GM19455 (cell line): Measurements from ENCODE around the gene RHBDF2.
A peak's percentile ranks its signal among the peaks of the same experiment; 100 is the strongest.

ENCODE experiments used
- ATAC-seq: cut with Tn5 transposase; IDR thresholded peaks from one replicate; pipeline ENCODE4 v1.9.1; 2021; ENCODE audit not compliant: unreplicated experiment

Gene RHBDF2

DNA sequence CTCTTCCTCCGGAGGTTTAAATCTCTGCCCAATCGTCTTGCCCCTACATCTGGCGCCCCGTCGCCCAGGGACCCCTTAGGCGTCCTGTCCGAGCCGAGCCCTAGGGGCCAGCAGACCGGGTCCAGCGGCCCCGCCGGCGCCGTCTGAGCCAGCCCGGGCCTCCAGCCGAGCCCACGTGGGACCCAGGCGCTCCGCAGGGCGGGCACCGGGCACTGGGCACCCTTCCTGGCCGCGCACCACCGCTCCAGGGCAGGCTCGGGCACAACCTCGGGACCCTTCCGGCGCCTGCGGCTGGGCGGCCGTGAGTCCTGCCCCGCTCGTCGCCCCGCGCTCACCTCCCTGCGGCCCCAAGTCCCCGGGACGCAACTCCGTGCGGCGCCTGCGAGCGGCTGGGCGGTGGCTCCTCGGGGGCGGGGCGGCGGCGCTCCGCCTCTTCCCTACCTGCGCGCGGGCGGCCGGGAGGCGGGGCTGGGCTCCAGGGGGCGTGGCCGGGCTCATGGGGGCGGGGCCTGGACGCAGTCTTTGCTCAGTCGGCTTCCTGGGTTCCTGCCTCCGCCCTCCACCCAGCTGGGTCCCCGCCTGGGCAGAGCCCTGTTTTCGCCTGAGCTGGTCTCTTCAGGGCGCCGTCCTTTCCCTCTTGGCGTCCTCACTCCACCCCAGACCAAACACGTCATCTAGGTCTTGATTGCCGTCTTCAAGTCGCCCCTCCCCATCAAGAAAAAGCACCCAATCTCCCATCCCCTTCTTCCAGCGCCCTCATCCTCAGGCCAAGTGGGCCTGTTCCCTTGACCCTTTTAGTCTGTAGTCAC, at the start of gene RHBDF2:
TSS of gene RHBDF2 (minus strand) at position 406 of the 809 bp plus-strand sequence. CDS start 19,899 bp downstream, outside the sequence.
- peak; percentile 66 for ATAC-seq

DNA sequence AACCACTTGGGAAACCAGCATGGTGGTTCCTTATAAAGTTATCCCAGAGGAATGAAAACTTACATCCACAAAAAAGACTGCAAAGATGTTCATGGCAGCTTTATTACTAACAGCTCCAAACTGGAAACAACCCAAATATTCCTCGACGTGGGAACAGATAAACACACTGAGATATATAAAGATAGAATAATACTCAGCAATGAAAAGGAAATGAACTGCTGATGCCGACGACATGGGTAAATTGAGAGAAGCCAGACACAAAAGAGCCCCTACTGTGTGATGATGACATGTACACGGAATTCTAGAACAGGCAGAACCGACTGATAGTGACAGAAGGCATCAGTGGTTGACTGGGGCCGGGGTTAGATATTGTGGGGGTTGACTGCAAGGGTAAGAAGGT, 48.3 kb upstream of the RHBDF2 start:
- ATAC-seq = no peak

DNA sequence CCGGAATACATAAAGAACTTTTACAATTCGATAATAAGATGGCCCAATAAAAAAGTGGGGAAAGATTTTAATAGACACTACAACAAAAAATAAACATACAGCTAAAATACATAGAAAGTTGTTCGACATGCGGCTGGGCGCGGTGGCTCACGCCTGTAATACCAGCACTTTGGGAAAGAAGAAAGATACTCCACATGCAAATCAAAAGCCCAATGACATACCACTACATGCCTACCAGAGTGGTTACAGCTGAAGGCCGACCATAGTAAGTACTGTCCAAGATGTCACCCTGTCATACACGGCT, 47.9 kb upstream of the RHBDF2 start:
- no peak for ATAC-seq

DNA sequence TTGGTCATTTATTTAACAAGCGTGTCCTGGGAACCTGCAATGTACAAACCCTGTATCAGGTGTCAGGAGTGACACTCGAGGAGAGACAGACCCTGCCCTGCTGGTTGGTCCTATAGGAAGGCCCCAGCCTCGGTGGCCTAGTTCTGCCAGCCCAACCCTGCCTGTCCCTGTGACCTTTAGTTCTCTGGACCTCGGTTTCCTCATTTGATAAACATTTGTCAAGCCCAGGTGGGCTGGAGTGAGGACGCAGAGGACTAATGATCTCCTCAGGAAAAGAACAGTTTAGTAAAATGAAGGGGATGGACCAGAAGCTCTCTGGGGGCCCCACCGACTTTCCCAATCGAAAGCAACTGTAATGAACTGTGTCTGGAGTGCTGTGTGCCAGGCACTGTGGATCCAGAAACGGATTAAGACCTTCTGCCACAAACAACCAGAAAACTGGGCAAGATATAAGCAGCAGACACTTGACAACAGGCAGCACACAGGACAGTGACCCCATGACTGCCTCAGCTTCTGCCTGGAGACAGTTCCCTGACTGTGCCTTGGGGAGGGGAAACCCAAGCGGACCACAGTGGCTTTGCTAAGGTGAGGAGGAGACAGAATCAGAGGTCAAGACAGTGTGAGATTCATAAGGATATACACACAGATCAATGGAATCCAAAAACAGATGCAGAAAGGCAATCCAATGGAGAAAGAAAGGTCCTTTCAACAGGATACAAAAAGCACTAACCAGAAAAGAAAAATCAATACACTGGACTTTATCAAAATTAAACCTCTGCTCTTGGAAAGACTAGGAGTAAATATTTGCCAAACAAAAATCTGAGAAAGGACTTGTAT, 47.4 kb upstream of the RHBDF2 start:
- no peak for ATAC-seq

DNA sequence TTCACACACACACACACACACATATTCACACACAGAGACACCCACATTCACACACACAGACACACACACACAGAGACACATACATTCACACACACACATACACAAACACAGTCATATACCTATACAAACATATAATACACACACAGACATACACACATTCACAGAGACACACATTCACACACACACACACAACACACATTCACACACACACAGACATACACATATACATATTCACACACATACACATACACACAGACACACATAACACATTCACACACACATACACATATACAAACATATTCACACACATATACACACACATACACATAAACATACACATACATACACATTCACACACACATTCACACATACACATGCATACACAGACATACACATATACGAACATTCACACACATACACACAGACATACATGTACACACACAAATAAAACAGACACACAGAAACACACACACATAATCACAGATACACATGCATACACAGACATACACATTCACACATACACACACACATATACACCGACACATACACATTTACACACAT, 46.5 kb upstream of the RHBDF2 start:
- ATAC-seq = no peak

DNA sequence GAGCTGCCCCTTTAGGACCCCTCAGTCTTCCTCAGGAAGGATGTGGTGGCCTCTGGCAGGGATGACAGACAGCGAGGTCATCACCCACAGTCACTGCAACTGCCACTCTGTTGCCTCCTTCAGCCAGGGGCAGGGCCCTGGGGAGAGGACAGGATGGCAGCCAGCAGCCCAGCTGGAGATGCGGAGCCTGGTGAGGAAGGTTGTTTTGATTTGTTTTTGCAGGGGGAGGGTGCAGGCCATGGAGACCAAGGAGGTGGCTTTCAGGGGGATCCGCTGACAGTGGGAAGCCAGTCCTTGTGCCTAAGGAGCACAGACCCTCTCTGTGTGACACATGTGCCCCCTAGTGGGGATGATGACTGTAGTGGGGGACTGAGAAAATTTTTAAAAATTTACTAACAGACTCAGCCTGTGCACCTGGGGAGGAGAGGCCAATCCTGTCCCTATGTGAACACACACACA, 46.0 kb upstream of the RHBDF2 start:
- no peak for ATAC-seq

DNA sequence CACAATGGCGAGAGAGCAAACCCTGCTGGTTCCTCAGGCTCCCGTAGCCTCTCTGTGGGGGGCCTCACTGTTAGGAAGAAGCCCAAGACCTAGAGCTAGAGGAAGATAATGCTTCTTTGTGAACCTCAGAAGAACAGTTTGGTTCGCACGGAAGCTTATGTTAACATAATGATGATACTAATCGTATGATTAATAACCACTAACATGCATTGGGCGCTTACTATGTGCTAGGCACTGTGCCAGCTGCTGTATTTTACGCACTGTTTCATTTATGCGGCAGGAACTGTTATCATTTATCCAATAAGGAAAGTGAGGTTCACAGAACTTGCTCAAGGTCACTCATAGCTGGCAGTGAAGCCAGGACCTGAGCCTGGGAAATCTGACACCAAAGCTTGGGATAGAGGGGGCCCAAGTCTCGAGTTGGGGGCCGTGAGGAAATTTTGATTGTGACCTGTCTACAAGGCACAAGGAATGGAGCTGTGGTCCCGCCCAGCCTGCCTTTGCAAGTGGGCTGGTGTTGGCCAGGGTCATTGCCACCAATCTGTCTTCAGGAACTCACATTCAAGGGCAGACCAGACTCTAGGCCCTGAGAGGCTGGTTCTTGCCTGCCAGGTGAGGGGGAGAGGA, 45.4 kb upstream of the RHBDF2 start:
- ATAC-seq = no peak

DNA sequence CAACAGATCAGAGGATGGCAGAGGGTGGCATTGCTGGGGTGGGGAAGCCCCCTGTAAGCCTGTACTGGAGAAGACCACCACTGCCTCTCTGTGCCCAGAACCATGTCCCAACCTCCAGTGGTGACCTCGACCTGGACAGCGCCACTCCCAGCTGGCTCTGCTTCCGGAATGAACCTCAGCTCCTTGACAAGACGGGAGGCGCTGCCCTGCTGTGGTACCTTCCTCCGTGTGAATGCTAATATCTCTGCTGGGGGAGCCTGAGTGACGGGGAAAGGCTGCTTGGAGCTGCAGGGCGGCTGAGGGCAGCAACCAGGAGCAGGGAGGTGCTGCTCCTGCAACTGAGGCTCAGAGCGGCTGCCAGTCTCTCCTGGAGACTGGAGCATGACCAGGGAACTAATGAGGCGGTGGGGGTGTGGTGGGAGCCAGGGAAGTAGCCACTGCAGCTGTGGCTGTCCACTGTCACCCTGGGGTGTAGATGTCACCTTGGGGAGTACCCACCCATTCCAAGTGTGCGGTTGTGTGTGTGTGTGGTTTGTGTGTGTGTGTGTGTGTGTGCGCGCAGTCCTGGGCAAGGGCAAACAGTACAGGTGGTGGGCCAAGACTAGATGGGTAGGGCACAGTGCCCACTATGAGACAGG, 44.8 kb upstream of the RHBDF2 start:
- ATAC-seq = no peak

DNA sequence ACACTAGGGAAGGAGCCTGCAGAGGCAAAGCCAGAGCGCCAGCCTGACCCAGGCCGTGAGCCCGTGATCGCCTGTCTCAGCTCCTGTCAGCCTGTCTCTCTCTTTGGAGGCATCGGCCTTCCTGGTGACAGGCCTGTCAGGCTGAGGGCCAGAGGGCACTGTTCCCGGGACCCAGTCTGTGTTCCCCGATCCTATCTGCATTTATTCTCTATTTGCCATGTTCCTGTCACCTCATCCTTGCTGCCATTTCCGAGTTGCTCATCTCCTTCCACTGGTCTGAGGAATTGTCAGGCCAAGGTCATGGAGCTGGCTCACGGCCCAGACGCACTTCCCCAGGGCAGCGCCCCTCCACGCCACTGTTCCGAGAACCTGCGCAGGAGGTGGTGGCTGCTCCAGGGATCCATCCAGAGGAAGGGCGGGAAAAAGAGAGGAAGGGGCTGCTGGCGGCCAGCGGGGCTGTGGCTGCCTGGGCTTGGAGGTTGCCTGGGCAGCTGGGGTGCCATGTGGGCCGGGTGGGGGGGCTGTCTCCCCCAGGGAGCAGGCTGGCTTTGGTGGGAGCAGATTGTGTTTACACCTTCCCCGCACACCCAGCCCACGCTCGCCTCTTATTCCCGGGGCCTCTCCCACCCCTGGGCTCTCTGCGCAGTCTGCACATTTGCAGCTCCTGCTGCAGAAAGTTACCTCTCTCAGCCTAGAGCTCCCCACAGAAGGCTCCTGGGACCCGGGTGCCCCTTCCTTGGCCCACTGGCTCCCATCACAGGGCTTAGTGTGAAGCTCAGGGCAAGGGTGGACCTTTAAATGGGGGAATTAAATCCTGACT, 43.5 kb upstream of the RHBDF2 start:
- ATAC-seq = no peak

DNA sequence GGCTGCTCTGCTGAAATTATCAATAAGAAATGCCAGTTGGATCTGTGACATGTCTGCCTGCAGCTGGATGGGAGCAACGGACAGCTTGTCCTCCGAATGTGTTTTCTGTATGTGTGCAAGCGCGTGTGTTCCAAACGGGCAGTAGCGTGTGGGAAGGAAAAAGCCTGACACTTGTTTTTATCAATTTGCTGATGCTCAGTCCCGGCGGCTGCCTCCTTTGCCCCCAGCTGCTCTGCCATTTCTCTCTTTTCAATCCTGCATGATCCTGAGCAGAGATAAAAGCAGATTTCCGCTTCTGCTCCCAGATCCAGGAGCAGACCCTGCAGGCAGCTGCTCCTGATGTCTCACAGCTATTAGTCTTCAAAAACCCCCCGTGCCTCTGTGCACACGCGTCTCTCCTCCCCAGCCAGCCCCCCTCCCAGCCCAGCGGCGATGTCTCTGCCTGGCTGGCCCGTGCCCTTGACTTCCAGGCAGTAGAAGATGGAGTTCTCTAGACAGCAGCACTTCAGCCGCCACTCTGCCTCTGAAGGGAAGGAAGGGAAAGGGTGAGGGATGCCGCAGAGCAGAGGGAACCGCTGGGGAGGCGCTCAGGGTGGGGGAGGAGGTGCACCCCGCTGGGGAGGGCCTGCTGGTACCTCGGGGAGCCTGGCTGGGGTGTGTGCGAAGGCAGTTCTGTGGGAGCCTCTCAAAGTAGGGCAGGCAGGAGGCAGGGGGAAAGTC, 42.8 kb upstream of the RHBDF2 start:
- ATAC-seq = no peak

DNA sequence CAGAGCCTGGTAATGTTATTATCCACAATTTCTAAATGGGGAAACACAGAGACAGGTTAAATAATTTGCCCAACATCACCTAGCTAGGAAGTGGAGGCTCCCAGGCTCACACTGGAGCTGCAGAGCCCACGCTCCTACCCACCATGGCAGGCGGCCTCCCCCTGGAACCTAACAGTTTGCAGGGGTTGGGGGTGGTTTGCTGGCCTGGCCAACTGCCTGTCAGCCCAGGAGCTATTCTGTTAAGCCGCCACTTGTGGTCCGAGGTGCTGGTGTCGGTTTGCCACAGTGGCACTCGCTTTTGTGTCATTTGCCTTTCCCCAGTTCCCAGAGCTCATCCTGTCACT, 42.2 kb upstream of the RHBDF2 start:
- no peak for ATAC-seq

DNA sequence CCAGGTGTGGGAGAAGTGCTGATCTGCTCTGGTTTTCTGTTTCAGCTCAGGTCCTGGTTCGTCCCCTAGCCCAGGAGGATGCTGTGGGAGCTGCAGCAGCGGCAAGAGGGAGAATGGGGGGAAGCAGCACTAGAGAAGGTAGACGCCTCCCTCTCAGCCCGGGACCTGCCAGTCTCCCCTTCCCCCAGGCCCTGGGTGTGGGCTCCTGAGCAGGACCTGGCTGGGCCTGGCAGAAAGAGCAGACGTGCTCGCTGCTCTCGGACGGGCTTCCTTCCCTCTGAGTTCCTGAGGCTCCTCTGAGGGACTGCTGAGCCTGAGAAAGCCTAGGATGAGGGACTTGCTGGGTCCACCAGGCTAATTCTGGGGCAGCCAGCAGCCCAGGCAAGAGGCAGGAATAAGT, 41.8 kb upstream of the RHBDF2 start:
- no peak for ATAC-seq

DNA sequence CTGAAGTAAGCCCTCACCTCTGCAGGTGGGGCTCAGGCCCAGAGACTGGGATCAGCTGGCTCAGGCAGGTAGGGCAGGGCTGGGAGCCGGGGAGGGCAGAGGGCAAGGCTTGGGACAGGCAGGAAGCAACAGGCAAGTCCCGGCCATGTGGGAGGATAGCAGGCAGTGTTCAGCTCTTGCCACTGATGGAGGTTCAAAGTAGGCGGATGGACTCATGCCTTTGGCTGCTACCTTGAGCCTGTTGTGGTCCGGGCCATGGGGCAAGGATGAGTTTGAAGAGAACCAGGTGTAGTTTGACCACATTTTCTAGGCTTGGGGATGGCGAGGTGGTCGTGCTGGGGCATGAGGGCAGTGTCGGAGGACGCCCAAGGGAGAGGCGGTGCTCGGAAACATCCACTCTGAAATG, 41.3 kb upstream of the RHBDF2 start:
- ATAC-seq = no peak

DNA sequence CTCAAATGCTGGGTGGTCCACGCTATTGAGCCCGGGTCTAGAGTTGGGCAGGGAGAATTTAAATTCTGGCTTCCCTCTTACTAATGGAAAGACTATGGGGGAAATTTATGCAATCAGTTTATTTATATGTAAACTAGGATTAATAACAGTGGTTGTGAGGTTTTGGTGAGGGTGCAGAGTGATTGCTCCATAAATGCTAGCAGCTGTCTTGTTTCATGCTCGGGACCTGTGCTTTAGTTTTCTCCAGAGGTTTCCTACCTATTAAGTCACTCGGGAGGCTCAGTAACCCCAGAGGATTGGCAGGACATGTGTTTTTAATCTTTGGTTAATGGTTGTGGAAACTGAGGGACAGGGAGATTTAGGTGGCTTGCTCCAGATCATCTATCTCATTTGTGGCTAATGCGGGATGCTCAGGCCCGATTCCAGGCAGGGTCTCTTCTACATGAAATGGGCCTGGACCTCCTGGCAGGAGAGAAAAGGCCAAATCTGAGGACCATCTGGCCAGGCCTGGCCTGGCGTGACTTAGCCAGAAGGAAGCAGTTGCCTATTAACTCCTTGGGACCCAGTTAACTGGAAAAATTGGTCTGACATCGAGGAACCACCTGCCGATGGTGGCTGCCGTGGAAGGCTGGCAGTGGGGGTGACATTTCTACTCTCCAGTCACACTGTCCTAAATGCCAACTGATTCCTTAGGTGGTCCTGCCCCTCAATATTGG, 40.7 kb upstream of the RHBDF2 start:
- ATAC-seq = no peak

DNA sequence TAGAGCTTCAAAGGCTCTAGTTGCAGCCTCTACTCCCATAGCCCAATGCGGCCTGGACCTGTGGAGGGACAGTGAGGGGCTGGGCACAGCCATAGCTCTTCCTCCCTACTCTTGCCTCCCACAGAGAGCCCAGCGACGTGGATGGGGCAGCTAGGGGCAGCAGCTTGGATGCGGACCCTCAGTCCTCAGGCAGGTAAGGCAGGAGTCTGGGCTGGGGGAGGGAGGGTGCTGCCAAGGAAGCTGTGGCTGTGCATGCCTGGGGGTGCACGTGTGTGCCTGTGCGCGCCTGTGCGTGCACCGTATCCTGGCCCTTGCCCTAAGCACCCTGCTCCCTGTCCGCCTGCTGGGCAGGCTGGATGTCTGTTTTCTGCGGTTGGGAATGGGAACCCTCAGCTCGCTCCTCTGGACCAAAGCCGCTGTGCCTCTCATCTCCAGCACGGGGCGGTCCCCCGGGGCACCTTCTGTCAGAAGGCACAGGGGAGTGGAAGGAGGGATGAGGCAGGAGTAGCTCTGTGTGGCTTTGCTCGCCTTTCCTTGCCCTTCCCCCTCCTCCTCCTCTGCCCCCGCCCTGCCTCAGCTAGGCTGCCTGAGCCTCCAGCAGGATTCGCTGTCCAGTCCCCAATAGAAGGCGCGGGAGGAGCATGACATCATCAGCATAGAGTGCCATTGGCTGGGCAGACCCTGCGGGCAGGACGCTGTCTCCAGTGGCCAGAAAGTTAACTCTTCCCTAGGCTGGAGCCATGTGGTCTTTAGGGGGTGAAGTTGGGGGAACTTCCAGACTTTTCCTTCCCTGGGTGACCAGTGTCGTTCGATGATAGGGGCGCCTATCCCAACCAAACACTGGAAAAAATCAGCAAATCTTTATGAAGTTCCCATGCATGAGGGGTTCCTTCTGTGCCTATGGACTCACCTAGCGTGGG, 39.4 kb upstream of the RHBDF2 start:
- ATAC-seq = no peak

DNA sequence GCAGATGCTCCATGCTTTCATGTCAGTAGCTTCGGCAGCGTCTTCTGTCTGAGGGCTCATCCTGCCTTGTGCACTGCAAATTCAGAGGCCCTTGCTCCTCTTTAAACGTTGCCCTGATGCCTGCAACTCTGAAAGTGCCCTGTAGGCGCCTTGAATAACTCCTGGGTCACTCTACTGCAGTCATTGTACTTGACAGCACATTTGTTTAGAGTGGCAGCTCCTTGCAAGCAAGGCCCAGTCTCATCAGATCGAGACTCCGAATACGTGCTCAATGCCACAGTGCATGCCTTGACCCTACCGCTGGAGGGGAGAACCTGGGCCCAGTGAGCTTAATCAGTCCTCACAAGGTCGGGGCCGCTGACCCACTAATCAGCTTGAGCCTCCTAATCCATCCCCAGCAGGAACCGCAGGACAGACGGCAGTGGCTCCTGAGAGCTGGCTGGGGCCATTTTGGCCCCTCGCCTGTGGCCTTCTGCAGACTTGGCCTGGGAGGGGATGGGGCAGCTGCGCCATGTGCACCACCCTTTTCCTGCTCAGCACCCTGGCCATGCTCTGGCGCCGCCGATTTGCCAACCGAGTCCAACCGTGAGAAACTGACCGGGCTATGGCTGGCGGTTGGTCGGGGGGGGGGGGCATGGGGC, 38.5 kb upstream of the RHBDF2 start, which contains the start of gene PRCD:
TSS of gene PRCD (plus strand) at position 414 of the 641 bp plus-strand sequence. CDS start at position 512, 98 bp downstream.
- no peak for ATAC-seq

DNA sequence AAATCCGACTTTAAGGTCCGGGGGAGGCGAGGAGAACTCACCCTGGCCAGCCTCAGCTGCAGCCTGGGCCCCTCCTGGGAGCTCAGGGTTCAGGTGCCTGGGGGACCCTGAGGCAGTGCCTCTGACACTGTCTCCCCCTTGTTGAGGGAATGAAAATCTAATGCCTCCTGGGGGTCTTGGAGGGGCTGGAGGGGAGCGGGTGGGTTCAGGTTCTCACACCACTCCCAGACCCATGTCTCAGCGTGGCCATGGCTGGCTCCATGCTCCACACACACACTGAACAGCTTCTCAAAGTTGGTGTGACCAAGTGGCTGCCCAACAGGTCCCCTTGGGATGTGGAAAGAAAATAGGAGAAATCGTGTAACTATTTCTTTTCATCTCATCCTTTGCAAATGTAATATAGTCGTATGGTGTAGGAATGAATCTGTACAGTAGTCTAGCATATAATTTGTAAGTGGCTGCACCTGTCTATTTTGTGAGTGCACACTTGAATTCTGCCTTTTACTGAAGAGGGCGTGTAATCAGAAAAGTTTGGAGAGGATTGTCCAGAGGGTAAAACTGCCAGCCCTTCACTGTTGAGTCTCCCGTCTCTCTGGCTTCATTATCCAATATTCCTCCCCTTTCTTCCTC, 37.8 kb upstream of the RHBDF2 start:
- no peak for ATAC-seq
